HepG2 (cell line): ENCODE data around the gene FAM90A1. TPM values are rescaled to one million over a fixed set of nuclear protein-coding genes. Genes with fewer than 3 reads are reported as not detected.
A peak's percentile ranks its signal among the peaks of the same experiment; 100 is the strongest.
"Not testable (repeated sequence)": the region's sequence is repeated elsewhere in the genome, so short reads cannot be mapped to it uniquely, and the experiment has no call there.

Source experiments
- ATAC-seq: fragments of 200-7000 bp; cut with Tn5 transposase; 3 replicates; pipeline ENCODE4 v1.9.1; 2020; ENCODE audit warnings: mild to moderate bottlenecking, moderate library complexity
- Bru-seq: library from RNA; stranded (reverse); fragments of 400-500 nt; gene quantifications from one replicate; lab custom pipeline; 2021; lab: Mats Ljungman, UMichigan
- BruChase-seq, 2 experiments: library from RNA; stranded (reverse); fragments of 400-500 nt; gene quantifications; one replicate each; lab custom pipeline; 2021; lab: Mats Ljungman, UMichigan
- BruUV-seq: library from RNA; stranded (reverse); fragments of 400-500 nt; replicated peaks from 2 replicates; lab custom pipeline; 2021; lab: Mats Ljungman, UMichigan
- CTCF ChIA-PET: fragments of 300-600 bp; formaldehyde crosslinking; extraction: SDS; loops from one replicate; lab custom pipeline; 2021; ENCODE audit warnings: low total read pairs, inconsistent platforms, low intra/inter-chr PET ratio; lab: Yijun Ruan, JAX
- POLR2A ChIA-PET: fragments of 350-600 bp; sonication (Branson Sonifier 250); formaldehyde crosslinking; loops from one replicate; lab custom pipeline; 2020; ENCODE audit warnings: antibody characterized with exemption, inconsistent platforms; lab: Yijun Ruan, JAX
- DNase-seq: peaks from one replicate; pipeline ENCODE4 v3.0.0-alpha.2; 2015; ENCODE audit warnings: low spot score
- FAIRE-seq: peaks from 3 replicates; lab custom pipeline; 2011; peaks lifted over from hg19 to GRCh38; lab: Jason Lieb, UNC
- H2AFZ ChIP-seq: one replicate; pipeline ENCODE4 v1.6.1; 2011; ENCODE audit warnings: low read length, inconsistent platforms
- H3K27ac ChIP-seq: fragments of 300-600 bp; 3 replicates; pipeline ENCODE4 v1.8.0; 2011; ENCODE audit warnings: mixed run types, mild to moderate bottlenecking, mixed read lengths, low read length, inconsistent platforms; ENCODE audit not compliant: insufficient read depth; ENCODE audit errors: extremely low read length
- H3K27me3 ChIP-seq, 2 experiments: fragments of 200-600 bp in 1 of 2; 2 replicates in 1 of 2; 3 replicates in 1 of 2; pipeline versions ENCODE4 v1.6.0 to v1.8.0; 2011; ENCODE audit warnings: low read length in 2 of 2, mild to moderate bottlenecking in 2 of 2, moderate library complexity in 2 of 2, inconsistent platforms in 1 of 2; ENCODE audit not compliant: insufficient read depth in 2 of 2, control insufficient read depth in 1 of 2
- H3K36me3 ChIP-seq, 2 experiments: fragments of 200-600 bp in 1 of 2; replicated peaks in 1 of 2; 2 replicates in 1 of 2; 3 replicates in 1 of 2; pipeline versions ENCODE4 v1.5.1 to v1.8.0; 2011; ENCODE audit warnings: low read length in 2 of 2, inconsistent platforms in 1 of 2; ENCODE audit not compliant: insufficient read depth in 2 of 2, control insufficient read depth in 1 of 2
- H3K4me1 ChIP-seq: 2 replicates; pipeline ENCODE4 v1.5.1; 2012; ENCODE audit warnings: low read length, inconsistent platforms; ENCODE audit not compliant: insufficient read depth
- H3K4me2 ChIP-seq: 2 replicates; pipeline ENCODE4 v1.6.0; 2011; ENCODE audit warnings: low read depth, low read length, inconsistent platforms
- H3K4me3 ChIP-seq, 3 experiments: fragments of 200-600 bp in 1 of 3; sonication (generic), shearing (Covaris generic) in 1 of 3; replicated peaks in 1 of 3; 2 replicates each; pipeline ENCODE4 v1.5.1; 2011 to 2016; ENCODE audit warnings: low read length in 3 of 3, inconsistent platforms in 2 of 3, low read depth in 2 of 3, mild to moderate bottlenecking in 2 of 3, control low read depth in 1 of 3, mixed read lengths in 1 of 3; ENCODE audit not compliant: insufficient read depth in 1 of 3
- H3K79me2 ChIP-seq: one replicate; pipeline ENCODE4 v1.6.1; 2011; ENCODE audit warnings: low read length, inconsistent platforms; ENCODE audit not compliant: insufficient read depth
- H3K9ac ChIP-seq: 2 replicates; pipeline ENCODE4 v1.6.0; 2011; ENCODE audit warnings: mild to moderate bottlenecking, low read depth, low read length, inconsistent platforms; ENCODE audit not compliant: insufficient read depth
- H3K9me3 ChIP-seq: 2 replicates; pipeline ENCODE4 v1.5.1; 2012; ENCODE audit warnings: mild to moderate bottlenecking, low read length
- H4K20me1 ChIP-seq: 2 replicates; pipeline ENCODE4 v1.6.0; 2011; ENCODE audit warnings: inconsistent platforms, mild to moderate bottlenecking, low read length, moderate library complexity; ENCODE audit not compliant: insufficient read depth
- CREB1 ChIP-seq, 2 experiments: fragments of 450-650 bp in 1 of 2; IDR thresholded peaks; 2 replicates each; pipeline ENCODE4 v1.6.1; 2016 to 2017; ENCODE audit warnings: control low read depth in 1 of 2, mild to moderate bottlenecking in 1 of 2, missing compliant biosample characterization in 1 of 2, missing genetic modification characterization in 1 of 2
- WGBS: methylation state at CpG from one replicate; pipeline ENCODE4 v1.1.6; 2017; ENCODE audit warnings: low lambda C conversion rate; 5-methylcytosine and 5-hydroxymethylcytosine counted together
- in situ Hi-C: cut with HindIII; loops from 2 replicates; pipeline ENCODE4 v1.10.0; 2017; ENCODE audit warnings: low pct_unique_long_range_greater_than_20kb; ENCODE audit not compliant: extremely low pct_ligation_motif_present
- intact Hi-C: fragments of 100-400 bp; cut with micrococcal nuclease; formaldehyde crosslinking; loops from one replicate; pipeline ENCODE4 v1.10.0; 2022; ENCODE audit not compliant: unreplicated experiment
- long read RNA-seq, 2 experiments: library from RNA in 1 of 2; library from polyadenylated mRNA in 1 of 2; stranded (forward) in 1 of 2; unstranded in 1 of 2; transcript quantifications; one replicate each; pipeline ENCODE4 v2.0.0, GENCODE V29; 2019 to 2022
- polyA minus RNA-seq, 3 experiments: library from RNA; depleted of rRNA, polyadenylated mRNA; stranded (reverse); fragments of >200 nt; gene quantifications; 2 replicates each; pipeline ENCODE4 v1.2.3, GENCODE V29; 2011; ENCODE audit warnings: low replicate concordance in 1 of 3
- polyA plus RNA-seq, 8 experiments: library from polyadenylated mRNA; depleted of rRNA in 3 of 8; stranded (reverse) in 7 of 8; unstranded in 1 of 8; fragments of >200 nt; fragmentation: Illumina TruSeq in 4 of 8; extraction: Trizol in 4 of 8; gene quantifications; 2 replicates each; pipeline versions ENCODE4 v1.2.1 to v1.2.3, GENCODE V29; 2011 to 2016; ENCODE audit warnings: low read depth in 4 of 8, missing spikeins in 1 of 8, mixed read lengths in 1 of 8; ENCODE audit not compliant: insufficient read depth in 1 of 8
- total RNA-seq, 5 experiments: library from RNA; depleted of rRNA; stranded (reverse); fragments of >200 nt; fragmentation: Illumina TruSeq; extraction: Trizol; gene quantifications; 2 replicates each; pipeline ENCODE4 v1.2.3, GENCODE V29; 2016; ENCODE audit warnings: low read depth in 1 of 5

Gene FAM90A1
- total RNA-seq (2016; rRNA removed; fragmentation: Illumina TruSeq; extraction: Trizol) (not detected in 2 replicates), polyA plus RNA-seq (2011; rRNA removed) (not detected in 2 replicates), polyA minus RNA-seq (2011; rRNA and poly(A)+ RNA removed; ENCODE audit: low replicate concordance) (not detected in 2 replicates), Bru-seq, nascent RNA (not detected), BruChase-seq, experiment 1, labeled RNA remaining after a 6-hour chase (not detected), BruChase-seq, experiment 2, labeled RNA remaining after a 2-hour chase (not detected)
- not detected in 2 replicates for total RNA-seq (2016; cell fraction: cytosol; rRNA removed; fragmentation: Illumina TruSeq; extraction: Trizol; ENCODE audit: low read depth)
- not detected in 2 replicates for total RNA-seq (2016; cell fraction: insoluble cytoplasmic fraction; rRNA removed; fragmentation: Illumina TruSeq; extraction: Trizol)
- total RNA-seq (2016; cell fraction: membrane; rRNA removed; fragmentation: Illumina TruSeq; extraction: Trizol): not detected in 2 replicates
- total RNA-seq (2016; cell fraction: nucleus; rRNA removed; fragmentation: Illumina TruSeq; extraction: Trizol): not detected in 2 replicates
- not detected in 2 replicates for polyA plus RNA-seq (2011; cell fraction: cytosol; rRNA removed)
- polyA plus RNA-seq (2011; cell fraction: nucleus; rRNA removed): not detected in 2 replicates
- polyA plus RNA-seq (2012): not detected in 2 replicates
- polyA plus RNA-seq (2016; cell fraction: cytosol; fragmentation: Illumina TruSeq; extraction: Trizol; ENCODE audit: low read depth): not detected in 2 replicates
- not detected in 2 replicates for polyA plus RNA-seq (2016; cell fraction: insoluble cytoplasmic fraction; fragmentation: Illumina TruSeq; extraction: Trizol; ENCODE audit: low read depth)
- not detected in 2 replicates for polyA plus RNA-seq (2016; cell fraction: membrane; fragmentation: Illumina TruSeq; extraction: Trizol; ENCODE audit: low read depth)
- not detected in 2 replicates for polyA plus RNA-seq (2016; cell fraction: nucleus; fragmentation: Illumina TruSeq; extraction: Trizol; ENCODE audit: insufficient read depth, low read depth)
- not detected in 2 replicates for polyA minus RNA-seq (2011; cell fraction: cytosol; rRNA and poly(A)+ RNA removed)
- not detected in 2 replicates for polyA minus RNA-seq (2011; cell fraction: nucleus; rRNA and poly(A)+ RNA removed)
- long read RNA-seq, experiment 1: 0 reads
- long read RNA-seq, experiment 2: 0 reads

- H3K79me2 ChIP-seq, H3K27me3 ChIP-seq, H2AFZ ChIP-seq, H4K20me1 ChIP-seq, intact Hi-C loops, FAIRE-seq, H3K9ac ChIP-seq, DNase-seq, H3K4me2 ChIP-seq, H3K9me3 ChIP-seq, H3K27ac ChIP-seq, H3K4me1 ChIP-seq, H3K36me3 ChIP-seq, H3K4me3 ChIP-seq, CTCF ChIA-PET, BruUV-seq, ATAC-seq, POLR2A ChIA-PET: not testable (repeated sequence)
- in situ Hi-C loops: loop anchor here (25.0 kb wide), 1 partner anchor 115 kb away; the partner anchor contains the start of gene CLEC4A
- 42% methylated on average over 11 of the region's 22 CpGs for WGBS
Observed at GRCh38 chr12:8226992-8227731, at the start of gene FAM90A1. FAM90A1 (minus strand) TSS chr12:8227618; CDS start chr12:8224832, 2,786 bp downstream.

GRCh38 chr12:8276397-8276796 lies 49.0 kb upstream of the FAM90A1 start:
- 50% methylated on average over 1 of the region's 2 CpGs for WGBS

GRCh38 chr12:8266706-8267105 lies 39.3 kb upstream of the FAM90A1 start:
- H3K4me2 ChIP-seq, ATAC-seq, CTCF ChIA-PET, H2AFZ ChIP-seq, DNase-seq, POLR2A ChIA-PET, H3K4me1 ChIP-seq, H3K79me2 ChIP-seq, H3K27me3 ChIP-seq, H3K27ac ChIP-seq, intact Hi-C loops, BruUV-seq, H3K9ac ChIP-seq, H4K20me1 ChIP-seq, H3K9me3 ChIP-seq, in situ Hi-C loops, H3K4me3 ChIP-seq, FAIRE-seq, H3K36me3 ChIP-seq: not testable (repeated sequence)
- 17% methylated on average over 4 of the region's 4 CpGs for WGBS

More at GRCh38 chr12:8276397-8276796, 49.0 kb upstream of the FAM90A1 start:
- ATAC-seq; H3K9me3 ChIP-seq; H3K9ac ChIP-seq; BruUV-seq; H4K20me1 ChIP-seq; H3K36me3 ChIP-seq; H3K4me1 ChIP-seq; POLR2A ChIA-PET; intact Hi-C loops; DNase-seq; CTCF ChIA-PET; H3K27ac ChIP-seq; H3K4me3 ChIP-seq; in situ Hi-C loops; FAIRE-seq; H3K4me2 ChIP-seq; H3K27me3 ChIP-seq; H2AFZ ChIP-seq; H3K79me2 ChIP-seq; TF ChIP-seq CREB1 (CRISPR knock-in tag; IDR thresholded peaks at IDR 0.05): not testable (repeated sequence)
- peak; percentile 74 for TF ChIP-seq CREB1 (IDR thresholded peaks at IDR 0.05)
